ENCODE measurements around the gene OR8S1. TPM values are rescaled to one million over a fixed set of nuclear protein-coding genes. Genes with fewer than 3 reads are reported as not detected.

The OR8S1 gene
- total RNA-seq, 1 donor from 2014 or later, result not detected

DNA sequence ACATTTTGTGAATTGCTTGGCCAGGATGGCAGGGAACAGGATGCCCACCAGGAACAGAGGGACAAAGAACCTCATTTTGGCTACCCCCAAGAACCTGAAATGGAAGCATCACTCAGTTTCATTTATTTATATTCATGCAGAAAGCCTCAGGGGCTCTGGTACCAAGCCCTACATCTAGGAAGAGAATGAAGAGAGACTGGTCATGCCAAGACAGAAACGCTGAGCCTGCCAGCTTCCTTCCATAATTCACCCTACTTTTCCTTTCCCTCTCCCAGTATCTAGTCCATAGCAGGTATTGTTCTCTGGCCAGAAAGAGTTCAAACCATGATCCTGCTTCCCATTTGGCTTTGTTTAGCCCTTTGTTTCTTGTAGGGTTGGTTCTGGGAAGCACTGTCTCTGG, 44.5 kb downstream of the OR8S1 start, which contains the start of gene LALBA:
TSS of gene LALBA (minus strand) at position 101 of the 400 bp plus-strand sequence. CDS start at position 75, 26 bp downstream.
- DNase-seq (ENCODE audit: low read depth) (no peak), FAIRE-seq (no peak)
- TF ChIP-seq, protein P1, sequence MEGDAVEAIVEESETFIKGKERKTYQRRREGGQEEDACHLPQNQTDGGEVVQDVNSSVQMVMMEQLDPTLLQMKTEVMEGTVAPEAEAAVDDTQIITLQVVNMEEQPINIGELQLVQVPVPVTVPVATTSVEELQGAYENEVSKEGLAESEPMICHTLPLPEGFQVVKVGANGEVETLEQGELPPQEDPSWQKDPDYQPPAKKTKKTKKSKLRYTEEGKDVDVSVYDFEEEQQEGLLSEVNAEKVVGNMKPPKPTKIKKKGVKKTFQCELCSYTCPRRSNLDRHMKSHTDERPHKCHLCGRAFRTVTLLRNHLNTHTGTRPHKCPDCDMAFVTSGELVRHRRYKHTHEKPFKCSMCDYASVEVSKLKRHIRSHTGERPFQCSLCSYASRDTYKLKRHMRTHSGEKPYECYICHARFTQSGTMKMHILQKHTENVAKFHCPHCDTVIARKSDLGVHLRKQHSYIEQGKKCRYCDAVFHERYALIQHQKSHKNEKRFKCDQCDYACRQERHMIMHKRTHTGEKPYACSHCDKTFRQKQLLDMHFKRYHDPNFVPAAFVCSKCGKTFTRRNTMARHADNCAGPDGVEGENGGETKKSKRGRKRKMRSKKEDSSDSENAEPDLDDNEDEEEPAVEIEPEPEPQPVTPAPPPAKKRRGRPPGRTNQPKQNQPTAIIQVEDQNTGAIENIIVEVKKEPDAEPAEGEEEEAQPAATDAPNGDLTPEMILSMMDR (IDR thresholded peaks at IDR 0.05; ENCODE audit: insufficient read depth, low read length, severe bottlenecking), result no peak
- Histone ChIP-seq H3K36me3 (ENCODE audit: control insufficient read depth, insufficient read depth, low read length) (no peaks in the 10 kb centered on the region), H3K27me3 (ENCODE audit: control insufficient read depth, insufficient read depth, low read length) (no peaks in the 10 kb centered on the region), H3K4me3 (ENCODE audit: low read depth, low read length) (no peak within 1 kb of the TSS)

DNA sequence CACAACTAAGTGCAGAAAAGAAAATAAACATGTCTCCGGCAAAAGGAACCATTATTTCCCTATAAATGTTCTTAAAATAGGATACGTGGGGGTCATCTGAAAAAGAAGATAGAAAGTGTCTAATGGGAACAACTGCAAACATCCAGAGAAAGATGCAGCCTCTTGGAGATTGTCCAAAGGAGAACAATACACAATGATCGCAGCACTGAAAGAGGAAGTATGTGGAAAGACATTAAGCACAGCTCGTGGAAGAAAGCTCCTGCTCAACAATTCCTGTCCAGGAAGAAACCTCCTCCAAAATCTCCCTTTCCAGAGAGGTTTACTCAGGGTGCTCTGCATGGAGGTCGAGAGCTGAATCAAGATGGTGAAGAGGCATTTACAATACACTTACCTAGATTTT, 46.9 kb downstream of the OR8S1 start:
- TF ChIP-seq, protein P1 (IDR thresholded peaks at IDR 0.05; ENCODE audit: insufficient read depth, low read length, severe bottlenecking), result no peak
- DNase-seq (ENCODE audit: low read depth), result no peak
- Histone ChIP-seq H3K36me3 (ENCODE audit: control insufficient read depth, insufficient read depth, low read length) (no peaks in the 10 kb centered on the region), H3K4me3 (ENCODE audit: low read depth, low read length) (no peak overlapping the region), H3K27me3 (ENCODE audit: control insufficient read depth, insufficient read depth, low read length) (no peaks in the 10 kb centered on the region)
- FAIRE-seq, result no peak

Other genes starting within 250 kb of the OR8S1 start
- gene ZNF641, start 174.7 kb upstream of the OR8S1 start, total RNA-seq, result 9.0 and 12.0 TPM in 2 replicates
- gene ANP32D, start 53.1 kb upstream of the OR8S1 start, total RNA-seq, result not detected in 2 replicates
- gene C12orf54, start 43.1 kb upstream of the OR8S1 start, total RNA-seq, result 0.53 and 6.7 TPM in 2 replicates
- not detected in 2 replicates for gene LALBA, start 44.4 kb downstream of the OR8S1 start, total RNA-seq
- 52.5 and 70.3 TPM in 2 replicates for gene KANSL2, start 156.6 kb downstream of the OR8S1 start, total RNA-seq
- 24.5 and 28.4 TPM in 2 replicates for gene CCNT1, start 191.1 kb downstream of the OR8S1 start, total RNA-seq

Data from bronchial epithelial cell (primary cell).